HG03439 (cell line): ENCODE measurements around the gene SF3B2.
"Not testable (repeated sequence)": the region's sequence is repeated elsewhere in the genome, so short reads cannot be mapped to it uniquely, and the experiment has no call there.

Experiments used
- ATAC-seq: cut with Tn5 transposase; IDR thresholded peaks from one replicate; pipeline ENCODE4 v1.9.1; 2021; ENCODE audit warnings: mild to moderate bottlenecking, moderate library complexity; ENCODE audit not compliant: unreplicated experiment

SF3B2 gene

DNA sequence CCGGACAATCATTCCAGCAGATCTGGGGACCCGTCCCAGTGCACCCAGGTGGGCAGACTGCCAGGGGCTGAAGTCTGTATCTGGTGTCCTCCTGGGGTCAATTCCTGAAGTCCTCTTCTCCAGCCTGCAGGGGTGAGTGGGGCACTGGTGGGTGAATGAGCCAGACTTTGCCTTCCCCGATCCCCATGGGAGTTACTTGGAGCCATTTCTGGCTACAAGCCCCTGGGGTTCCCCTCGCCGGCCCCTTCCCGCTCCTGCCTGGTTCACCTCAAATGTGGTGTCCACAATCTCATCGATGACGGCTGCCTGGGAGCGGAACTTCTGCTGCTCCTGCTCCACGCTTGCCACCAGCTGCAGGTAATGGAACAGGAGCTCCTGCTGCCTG lies 35.4 kb upstream of the SF3B2 start:
- no peak for ATAC-seq

DNA sequence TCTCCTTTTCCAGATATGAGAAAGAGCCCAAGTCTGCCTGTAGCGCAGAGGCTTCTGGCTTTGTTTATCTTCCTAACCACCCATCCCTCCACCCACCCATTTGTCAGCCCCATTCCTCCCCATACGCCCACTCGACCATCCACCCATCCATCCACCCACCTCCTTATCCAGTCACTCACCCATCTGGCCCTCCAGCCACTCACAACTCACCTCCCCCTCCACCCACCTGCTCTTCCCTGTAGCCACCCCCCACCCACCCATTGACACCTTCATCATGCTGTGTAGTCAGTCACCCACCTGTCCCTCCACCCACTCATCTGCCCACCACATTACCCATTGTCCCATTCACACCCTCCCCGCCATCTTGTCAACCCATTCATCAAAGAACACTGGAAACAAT lies 34.8 kb upstream of the SF3B2 start:
- ATAC-seq: no peak

DNA sequence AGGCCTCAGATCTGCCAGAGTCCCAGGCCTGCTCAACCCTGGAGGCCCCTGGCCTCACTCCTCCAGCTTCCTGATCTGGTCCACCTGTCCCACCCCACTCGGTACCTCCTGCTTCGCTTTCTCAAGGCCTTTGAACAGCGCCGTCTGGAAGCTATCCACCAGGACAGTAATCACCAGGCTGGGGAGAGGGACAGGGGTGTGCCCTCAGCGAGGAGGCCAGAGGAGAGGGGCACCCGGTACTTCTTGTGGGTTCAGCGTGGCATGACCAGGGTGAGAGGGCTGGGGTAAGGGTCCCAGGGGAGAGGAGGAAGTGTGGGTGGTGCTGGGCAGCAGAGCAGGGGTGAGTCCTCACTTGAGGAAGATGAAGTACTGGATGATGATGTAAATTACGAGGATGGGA lies 32.0 kb upstream of the SF3B2 start:
- ATAC-seq: no peak

DNA sequence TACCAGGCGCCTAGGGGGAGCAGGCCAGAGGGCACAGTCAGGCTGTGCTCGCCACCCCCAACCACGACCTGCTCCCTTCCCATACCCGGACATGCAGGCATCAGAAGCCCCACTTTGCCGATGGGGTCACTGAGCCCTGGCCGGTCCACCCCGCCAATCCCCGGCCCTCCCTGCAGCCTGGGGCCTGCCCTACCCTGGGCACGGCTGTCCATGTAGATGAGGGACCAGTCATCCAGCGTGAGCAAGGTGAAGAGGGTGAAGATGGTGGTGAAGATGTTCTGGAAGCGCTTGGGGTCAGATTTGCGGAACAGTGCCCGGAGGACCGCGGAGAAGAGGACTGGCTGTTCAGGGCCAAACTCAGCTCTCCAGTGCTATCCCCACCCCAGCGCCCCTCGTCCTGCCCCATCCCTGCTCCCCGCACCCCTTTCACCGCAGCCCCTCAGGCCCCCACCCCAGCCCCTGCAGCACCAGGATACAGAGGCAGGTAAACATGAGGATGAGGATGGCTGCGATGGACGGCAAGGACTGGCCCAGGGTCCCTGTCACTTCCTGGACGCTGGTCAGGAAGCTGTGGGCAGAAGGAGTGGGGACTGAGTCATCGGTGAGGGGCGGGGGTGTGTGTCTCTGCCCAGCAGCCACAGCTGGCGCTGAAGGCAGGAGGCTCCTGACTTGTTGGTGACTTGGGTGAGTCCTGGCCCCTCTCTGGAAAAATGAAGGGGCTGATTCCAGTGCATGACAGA lies 31.4 kb upstream of the SF3B2 start:
- ATAC-seq: no peak

DNA sequence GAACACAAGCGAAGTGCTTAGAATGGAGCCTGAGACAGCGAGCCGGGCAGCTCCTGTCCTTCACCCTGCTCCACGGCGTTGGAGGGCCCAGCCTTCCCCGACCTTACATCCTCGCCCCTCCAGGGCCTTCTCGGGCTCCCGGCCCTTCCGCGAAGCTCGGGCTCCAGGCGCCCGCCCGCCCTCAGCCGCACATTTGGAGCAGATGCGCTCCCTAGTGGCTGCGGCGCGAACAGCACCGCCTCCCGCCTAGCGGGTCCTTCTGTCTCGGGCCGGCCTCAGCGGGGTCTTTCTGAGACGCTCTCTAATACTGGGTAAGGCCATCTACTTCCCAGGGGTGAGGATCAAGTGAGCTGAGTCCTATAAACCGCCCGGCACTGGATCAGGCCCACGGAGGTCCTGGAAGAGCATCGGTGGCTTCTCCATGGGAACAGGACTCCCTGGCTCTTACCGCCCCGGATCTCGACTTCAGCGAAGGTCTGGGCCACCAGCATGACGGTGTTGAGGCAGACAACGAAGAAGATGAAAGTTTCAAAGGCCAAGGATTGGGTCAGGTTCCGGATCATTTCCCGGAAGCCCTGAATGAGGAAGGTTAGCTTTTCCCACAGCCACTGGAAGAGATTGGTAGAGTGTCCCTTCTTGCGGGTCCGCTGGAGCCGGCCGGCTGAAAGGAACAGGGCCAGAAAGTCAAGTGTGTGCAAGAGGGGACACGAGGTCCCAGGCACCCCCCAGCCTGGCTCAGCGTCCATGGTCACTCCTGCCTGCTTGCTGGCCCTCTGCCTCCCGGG lies 29.6 kb upstream of the SF3B2 start:
- no peak for ATAC-seq

DNA sequence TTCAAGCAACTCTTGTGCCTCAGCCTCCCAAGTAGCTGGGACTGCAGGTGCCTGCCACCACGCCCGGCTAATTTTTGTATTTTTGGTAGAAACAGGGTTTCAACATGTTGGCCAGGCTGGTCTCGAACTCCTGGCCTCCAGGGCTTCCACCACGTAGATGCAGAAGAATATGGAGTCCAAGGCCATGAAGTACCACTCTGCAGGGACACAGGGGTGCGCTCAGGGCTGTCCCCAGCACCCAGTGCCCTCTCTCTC lies 29.1 kb upstream of the SF3B2 start:
- ATAC-seq: not testable (repeated sequence)

DNA sequence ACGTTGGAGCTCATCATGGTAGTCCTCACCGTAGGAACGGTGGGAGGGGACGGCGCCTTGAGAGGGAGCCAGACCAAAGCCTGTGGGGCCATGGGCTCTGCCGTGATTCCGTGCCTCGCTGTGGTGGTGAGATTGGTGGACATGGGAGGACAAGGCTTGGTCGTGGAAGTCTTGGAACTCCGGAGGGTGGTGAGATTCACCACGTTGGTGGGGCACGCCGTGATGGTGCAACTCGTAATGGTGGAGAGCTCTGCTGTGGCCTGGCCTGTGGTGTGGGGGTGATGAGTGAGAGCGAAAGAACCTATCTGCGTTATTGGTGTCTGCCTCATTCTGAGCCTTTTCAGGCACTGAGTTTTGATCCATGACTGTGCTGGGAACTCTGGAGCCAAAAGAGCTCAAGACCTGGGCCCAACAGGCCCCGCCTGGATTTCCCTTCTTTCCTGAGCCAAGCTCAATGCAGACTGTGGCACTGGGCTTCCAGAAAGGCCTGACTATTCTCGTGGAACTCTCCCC lies 26.1 kb upstream of the SF3B2 start, which contains the start of gene CATSPER1:
TSS of gene CATSPER1 (minus strand) at position 463 of the 513 bp plus-strand sequence. CDS start at position 363, 100 bp downstream.
- ATAC-seq: no peak

DNA sequence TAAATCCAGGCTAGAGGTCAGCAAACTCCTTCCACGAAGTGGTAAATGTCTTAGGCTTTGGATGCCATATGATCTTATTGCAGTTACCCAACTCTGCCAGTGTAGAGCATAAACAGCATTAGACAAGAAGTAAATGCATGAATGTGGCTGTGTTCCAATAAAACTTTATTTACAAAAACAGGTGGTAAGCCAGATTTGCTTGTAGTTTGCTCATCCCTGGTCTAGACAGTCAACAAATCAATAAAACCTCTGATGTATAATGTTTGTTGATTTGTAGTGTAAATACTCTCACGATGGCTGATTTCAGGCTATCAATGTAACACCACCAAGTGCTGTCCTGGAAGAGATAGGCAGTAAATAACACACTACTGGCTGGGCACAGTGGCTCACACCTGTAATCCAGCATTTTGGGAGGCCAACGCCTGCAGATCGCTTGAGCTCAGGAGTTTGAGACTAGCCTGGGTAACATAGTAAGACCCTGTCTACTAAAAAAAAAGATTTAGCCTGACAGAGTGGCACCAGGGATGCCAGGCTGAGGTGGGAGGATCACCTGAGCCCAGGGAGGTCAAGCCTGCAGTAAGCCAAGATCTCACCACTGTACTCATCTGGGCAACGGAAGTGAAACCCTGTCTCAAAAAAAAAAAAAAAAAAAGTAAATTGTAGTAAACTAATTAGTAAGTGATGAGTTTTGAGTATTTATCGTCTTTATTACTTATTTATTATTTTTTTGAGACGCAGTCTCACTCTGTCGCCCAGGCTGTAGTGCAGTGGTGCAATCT lies 19.0 kb upstream of the SF3B2 start:
- no peak for ATAC-seq

DNA sequence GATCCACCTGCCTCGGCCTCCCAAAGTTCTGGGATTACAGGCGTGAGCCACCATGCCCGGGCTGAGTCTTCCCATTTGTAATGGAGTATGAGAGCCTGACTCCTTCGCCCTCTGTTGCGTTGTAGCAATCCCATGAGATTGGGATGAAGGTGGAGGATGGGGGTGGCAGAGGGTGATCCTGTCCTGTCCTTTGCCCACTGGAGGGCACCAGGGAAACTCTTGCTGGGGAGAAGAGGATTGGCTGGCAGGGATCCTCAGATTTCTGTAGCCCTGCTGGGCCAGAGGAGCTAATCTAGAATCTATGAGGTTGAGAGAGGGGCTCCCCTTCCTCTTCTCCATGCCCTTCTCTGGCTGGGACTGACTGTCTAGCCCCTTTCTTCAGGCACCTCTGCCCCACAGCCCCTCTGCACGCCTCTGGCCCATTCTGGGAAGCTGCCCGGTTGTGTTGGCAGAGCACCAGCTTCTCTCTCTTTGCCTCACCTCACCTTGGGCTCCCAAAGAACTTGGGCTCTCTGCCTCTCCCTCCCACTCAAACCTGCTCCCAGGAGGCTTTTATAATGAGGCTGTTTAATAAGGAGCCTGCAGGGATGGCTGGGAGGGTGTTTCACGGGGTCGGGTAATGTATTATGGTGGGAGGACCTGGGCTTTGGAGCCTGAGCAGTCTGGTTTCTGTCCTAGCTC lies 16.4 kb upstream of the SF3B2 start:
- no peak for ATAC-seq

DNA sequence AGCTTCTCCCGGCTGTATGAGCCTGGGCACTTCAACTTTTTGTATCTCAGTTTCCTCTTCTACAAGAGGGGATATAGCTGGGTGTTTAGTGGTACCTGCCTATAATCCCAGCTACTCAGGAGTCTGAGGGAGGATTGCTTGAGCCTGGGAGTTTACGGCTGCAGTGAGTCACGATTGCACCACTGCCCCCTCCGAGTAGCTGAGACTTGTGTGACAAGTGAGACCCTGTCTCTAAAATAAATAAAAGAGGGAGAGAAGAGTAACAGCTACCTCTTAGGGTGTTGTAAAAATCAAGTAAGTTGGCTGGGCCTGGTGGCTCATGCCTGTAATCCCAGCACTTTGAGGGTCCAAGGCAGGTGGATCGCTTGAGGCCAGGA lies 15.8 kb upstream of the SF3B2 start:
- ATAC-seq: no peak

DNA sequence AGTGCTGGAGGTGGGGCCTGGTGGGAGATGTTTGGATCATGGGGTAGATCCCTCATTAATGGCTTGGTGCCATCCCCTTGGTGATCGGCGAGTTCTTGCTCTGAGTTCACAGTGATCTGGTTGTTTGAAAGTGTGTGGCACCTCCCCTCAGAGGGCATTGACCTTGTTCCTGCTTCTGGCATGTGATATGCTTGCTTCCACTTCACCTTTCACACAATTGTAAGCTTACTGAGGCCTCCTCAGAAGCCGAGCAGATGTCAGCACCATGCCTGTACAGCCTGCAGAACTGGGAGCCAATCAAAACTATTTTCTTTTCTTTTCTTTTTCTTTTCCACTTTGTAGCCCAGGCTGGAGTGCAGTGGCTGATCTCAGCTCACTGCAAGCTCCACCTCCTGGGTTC lies 14.8 kb upstream of the SF3B2 start:
- ATAC-seq: no peak

DNA sequence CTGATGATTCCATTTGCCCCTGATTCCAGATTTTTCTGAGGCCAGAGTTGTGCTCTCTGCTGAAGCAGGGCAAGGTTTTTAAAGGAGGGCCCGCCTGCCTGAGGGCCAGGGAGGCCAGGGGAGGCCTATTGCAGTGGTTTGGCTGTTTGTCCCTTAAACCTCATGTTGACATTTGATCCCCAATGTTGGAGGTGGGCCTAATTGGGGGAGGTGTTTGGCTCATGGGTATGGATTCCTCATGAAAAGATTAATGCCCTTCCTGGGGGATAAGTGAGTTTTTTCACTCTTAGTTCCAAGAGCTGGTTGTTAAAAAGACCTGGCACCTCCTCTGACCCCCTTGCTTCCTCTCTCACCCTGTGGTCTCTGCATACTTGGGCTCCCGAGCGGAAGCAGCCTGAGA lies 12.4 kb upstream of the SF3B2 start:
- no peak for ATAC-seq

DNA sequence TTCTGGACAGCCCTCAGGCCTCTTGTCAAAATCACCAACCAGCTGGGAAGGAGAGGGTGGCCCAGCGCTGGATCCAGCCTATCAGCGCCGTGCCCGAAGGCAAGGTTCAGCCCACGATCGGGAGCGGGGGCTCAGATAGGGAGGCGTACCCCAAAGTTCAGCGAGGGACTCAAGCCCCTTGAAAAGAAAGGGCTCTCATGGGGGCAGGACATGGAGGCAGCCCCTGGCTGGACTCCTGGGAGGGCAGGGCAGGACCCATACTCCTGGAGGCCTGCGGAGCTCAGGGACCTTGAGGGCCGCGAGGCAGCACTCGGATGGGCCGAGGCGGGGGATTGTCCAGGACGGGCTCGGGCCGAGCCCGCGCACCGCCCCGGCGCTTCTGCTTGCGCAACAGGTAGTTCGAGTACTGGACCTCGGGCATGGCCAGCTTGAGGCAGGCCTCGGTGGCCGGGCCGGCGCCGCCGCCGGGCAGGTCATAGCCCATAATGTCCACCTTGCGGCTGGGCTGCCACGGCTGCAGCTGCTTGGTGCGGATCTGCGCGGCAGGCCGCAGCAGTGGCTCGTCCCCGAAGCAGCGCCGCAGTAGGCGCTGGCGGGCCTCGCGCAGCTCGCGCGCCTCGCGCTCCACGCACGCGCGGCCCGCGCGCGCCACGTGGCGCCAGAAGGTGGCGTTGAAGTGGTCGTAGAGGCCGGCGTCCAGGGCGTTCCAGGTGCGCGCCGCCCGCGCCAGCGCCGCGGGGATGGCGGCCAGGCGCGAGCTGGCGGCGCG lies 9.8 kb upstream of the SF3B2 start:
- no peak for ATAC-seq

DNA sequence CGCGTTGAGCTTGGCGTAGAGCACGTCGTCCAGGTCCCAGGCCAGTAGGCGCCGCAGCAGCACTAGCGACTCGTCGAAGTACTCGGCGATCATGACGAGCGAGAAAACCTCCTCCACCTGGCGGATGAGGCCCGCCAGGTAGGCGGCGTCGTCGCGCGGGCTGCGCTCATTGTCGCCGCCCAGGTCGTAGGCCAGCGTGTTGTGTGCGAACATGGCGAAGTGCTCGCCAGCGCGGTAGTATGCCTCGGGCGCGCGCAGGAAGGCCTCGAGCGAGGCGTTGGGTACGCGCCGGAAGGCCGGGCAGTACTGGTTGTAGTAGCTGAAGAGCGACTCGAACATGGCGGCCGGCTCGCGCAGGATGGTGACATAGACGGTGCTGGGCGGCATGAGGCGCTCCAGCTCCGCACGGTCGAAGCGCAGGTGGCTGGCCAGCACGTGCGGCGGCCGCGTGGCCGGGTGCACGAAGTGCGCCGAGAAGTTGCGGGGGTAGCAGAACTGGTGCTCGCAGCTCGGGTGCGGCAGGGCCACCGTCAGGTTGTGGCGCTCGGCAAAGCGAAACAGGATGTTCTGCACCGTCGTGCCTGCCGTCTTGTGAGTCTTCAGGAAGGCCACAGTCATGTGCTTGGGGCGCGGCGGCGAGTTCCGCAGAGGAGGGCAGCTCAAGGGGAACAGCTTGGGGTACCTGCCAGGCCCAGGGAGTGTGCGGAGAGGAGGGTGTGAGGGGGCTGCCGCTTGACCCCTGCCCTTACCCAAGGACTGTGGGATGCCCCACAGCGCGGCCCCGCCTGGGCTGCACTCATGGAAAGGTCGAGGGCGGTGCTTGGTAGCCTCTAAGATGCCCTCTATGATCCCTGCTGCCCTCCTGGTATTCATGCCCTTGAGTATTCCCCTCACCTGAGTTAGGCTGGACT lies 8.9 kb upstream of the SF3B2 start:
- no peak for ATAC-seq

DNA sequence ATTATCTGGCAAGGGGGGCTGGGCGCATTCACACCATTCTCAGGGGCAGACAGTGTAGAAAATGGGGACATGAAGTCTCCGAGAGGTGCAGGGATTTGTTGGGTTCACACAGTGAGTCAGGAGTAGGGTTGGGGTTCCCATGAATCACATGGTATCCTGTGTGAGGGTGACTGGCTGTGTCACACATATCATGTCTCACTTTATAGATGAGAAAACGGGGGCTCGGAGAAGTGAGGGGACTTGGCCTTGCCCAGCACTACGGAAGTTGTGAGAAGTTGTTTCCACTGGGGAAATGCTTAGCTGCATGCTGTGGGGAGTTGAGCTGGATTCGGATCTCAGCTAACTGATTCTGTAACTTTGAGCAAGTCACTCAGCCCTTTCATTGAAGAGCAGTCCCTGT lies 7.4 kb upstream of the SF3B2 start:
- no peak for ATAC-seq

DNA sequence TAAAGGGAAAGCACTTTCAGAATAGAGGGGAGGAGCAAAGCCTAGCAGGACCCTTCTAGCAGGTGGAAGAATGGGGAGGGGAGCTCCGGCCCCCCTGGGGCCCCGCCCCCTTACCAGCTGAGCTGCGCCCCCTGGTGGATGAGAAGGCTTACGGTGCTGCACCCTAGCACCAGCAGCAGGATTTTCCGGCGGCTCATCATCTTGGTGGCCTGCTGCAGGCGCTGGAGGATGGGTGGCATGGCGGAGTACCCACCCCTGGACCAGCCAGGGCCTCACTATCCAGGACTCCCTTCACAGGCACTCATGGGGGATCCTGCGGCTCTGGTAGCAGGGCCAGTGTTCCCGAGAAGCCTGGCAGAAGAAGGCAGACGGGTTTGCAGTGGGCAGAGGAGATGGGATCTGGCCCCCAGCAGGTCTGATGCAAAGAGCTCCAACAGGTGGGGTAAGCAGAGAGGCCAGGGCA lies 7.0 kb upstream of the SF3B2 start:
- ATAC-seq: peak; percentile 76

DNA sequence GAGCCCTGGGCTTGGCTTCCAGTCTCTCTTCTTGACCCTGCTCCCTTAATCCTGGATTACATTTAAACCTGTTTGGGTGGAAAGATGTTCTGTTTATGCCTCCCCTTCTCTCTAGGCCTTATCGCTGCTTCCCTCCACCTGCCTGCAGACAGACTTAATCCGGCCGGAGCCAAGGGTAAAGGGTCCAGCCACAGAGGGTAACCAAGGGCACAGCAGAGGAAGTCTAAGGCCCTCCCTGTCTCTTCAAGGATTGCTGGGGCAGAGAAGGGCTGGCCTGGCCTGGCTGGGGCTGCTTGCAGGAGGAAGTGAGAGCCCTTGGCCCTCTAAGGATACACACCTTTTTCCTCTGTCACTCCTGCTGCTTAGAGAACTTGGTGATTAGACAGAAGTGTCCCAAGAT lies 5.3 kb upstream of the SF3B2 start:
- no peak for ATAC-seq

DNA sequence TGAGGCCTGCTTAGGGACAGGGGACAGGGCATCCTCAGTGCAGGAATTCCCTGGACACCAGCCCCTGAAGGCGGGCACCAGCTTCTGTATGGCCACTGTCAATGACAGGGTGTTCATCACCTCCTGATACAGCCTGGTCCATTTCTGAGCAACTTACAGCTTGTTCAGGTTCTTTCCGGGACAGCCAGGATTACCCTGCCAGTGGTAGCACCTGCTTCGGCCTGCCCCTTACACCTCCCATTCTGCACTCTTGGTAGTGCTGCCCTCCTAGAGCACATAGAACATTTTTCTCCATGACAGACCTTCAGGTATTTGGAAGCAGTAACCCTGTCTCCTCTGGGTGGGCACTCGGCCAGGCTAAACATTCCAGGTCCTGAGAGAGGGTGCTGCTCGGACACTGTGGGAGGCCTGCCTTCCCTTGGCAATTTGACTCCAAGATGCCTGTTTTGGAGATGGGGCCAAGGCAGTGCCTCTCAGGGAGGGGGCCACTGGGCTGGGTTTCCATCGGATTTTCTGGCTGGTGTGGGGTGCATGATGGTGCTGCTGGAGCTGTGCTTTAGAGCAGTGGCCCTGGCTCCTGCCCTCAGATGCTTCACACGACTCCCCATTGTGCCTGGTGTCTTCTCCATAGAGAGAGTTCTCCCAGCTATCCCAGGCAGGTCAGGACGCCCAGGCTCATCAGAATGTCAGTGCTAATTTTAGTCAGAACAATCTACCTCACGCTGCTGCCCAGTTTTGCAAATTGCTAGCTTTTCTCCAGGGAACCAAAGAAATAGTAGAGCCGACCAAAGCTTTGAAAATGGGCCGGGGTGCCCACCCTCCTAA lies 4.4 kb upstream of the SF3B2 start:
- ATAC-seq: no peak
